Testis (tissue), 3 donors: ENCODE data around the gene SPIN1. TPM values are rescaled to one million over a fixed set of nuclear protein-coding genes. Genes with fewer than 3 reads are reported as not detected.

Experiments used
- DNase-seq: peaks from one replicate; pipeline ENCODE4 v3.0.0-alpha.2; 2019
- H3K27ac ChIP-seq, 2 donors: fragments of 200-600 bp; sonication (generic); one replicate each; pipeline ENCODE4 v1.5.1; 2019
- H3K27me3 ChIP-seq: fragments of 200-600 bp; sonication (generic); one replicate; pipeline ENCODE4 v1.5.1; 2019
- H3K36me3 ChIP-seq: fragments of 200-600 bp; sonication (generic); one replicate; pipeline ENCODE4 v1.5.1; 2017; ENCODE audit warnings: low read depth; ENCODE audit errors: missing control alignments
- H3K4me1 ChIP-seq: fragments of 200-600 bp; sonication (generic); one replicate; pipeline ENCODE4 v1.5.1; 2019
- H3K4me3 ChIP-seq, 2 donors: fragments of 200-600 bp; sonication (generic); one replicate each; pipeline ENCODE4 v1.5.1; 2017 to 2019
- H3K9me3 ChIP-seq: fragments of 200-600 bp; sonication (generic); one replicate; pipeline ENCODE4 v1.5.1; 2017
- CTCF ChIP-seq, 3 experiments: fragments of 450-650 bp in 2 of 3; fragments of 200-600 bp in 1 of 3; sonication (generic) in 1 of 3; IDR thresholded peaks; one replicate each; pipeline ENCODE4 v1.5.1; 2016 to 2019; ENCODE audit warnings: antibody characterized with exemption in 3 of 3, mild to moderate bottlenecking in 2 of 3, moderate library complexity in 1 of 3
- POLR2A ChIP-seq: fragments of 450-650 bp; IDR thresholded peaks from one replicate; pipeline ENCODE4 v1.6.1; 2017; ENCODE audit warnings: antibody characterized with exemption, mild to moderate bottlenecking, moderate library complexity
- WGBS, 2 donors: methylation state at CpG; one replicate each; pipeline ENCODE4 v1.1.5; 2018; 5-methylcytosine and 5-hydroxymethylcytosine counted together
- intact Hi-C: fragments of 100-400 bp; cut with DNase I; formaldehyde crosslinking; loops from one replicate; pipeline ENCODE4 v1.15.1; 2023; ENCODE audit warnings: low total_unique reads
- polyA plus RNA-seq: library from polyadenylated mRNA; stranded (reverse); fragments of 350-450 nt; fragmentation: Illumina TruSeq; extraction: RNeasy Lipid Tissue Mini Kit (QIAGEN cat#74804); gene quantifications from one replicate; pipeline ENCODE4 v1.2.3, GENCODE V29; 2014; ENCODE audit warnings: low read depth, low replicate concordance; ENCODE audit not compliant: insufficient read depth
- total RNA-seq, 2 donors: library from RNA; depleted of rRNA; stranded (reverse); fragments of >200 nt; gene quantifications; one replicate each; pipeline ENCODE4 v1.2.3, GENCODE V29; 2016

Gene SPIN1
- total and polyA plus RNA-seq, 3 donors from 2014 or later: 93.7 to 139 (median 119) TPM

GRCh38 chr9:88494983-88495721 is 106.9 kb downstream of the SPIN1 start:
- intact Hi-C loops: no loop called here
- 86 to 92% methylated on average over 10 to 17 of the region's 17 CpGs for WGBS, 2 donors
- no peaks in the 10 kb centered on the region for H3K27me3 ChIP-seq
- H3K4me3 ChIP-seq: no peak overlapping the region
- H3K4me1 ChIP-seq: peaks cover 5% of the 10 kb centered on the region
- no peaks in the 10 kb centered on the region for H3K9me3 ChIP-seq
- no peak for TF ChIP-seq POLR2A
- DNase-seq: no peak
- H3K36me3 ChIP-seq: no peaks in the 10 kb centered on the region
- H3K27ac ChIP-seq: no peak overlapping the region

- H3K27me3 ChIP-seq: no peaks in the 10 kb centered on the region
- no peak overlapping the region for H3K27ac ChIP-seq
- no peak for DNase-seq
- TF ChIP-seq CTCF (IDR thresholded peaks at IDR 0.05) (no peak), POLR2A (no peak)
- H3K36me3 ChIP-seq: no peaks in the 10 kb centered on the region
- 96 to 100% methylated on average over 1 to 2 of the region's 2 CpGs for WGBS, 2 donors
- no peaks in the 10 kb centered on the region for H3K9me3 ChIP-seq
- H3K4me1 ChIP-seq: peaks cover 5% of the 10 kb centered on the region
- intact Hi-C loops: no loop called here
- H3K4me3 ChIP-seq: no peak overlapping the region
Measured at GRCh38 chr9:88497224-88497623, 109.0 kb downstream of the SPIN1 start.

- no peak for TF ChIP-seq POLR2A
- no peak for TF ChIP-seq CTCF (IDR thresholded peaks at IDR 0.05)
- peaks cover 5% of the 10 kb centered on the region for H3K4me1 ChIP-seq
- DNase-seq: no peak
Measured at GRCh38 chr9:88498880-88499279, 110.6 kb downstream of the SPIN1 start.

GRCh38 chr9:88501086-88501485 is 112.8 kb downstream of the SPIN1 start:
- Histone ChIP-seq H3K27me3 (no peaks in the 10 kb centered on the region), H3K4me3 (no peak overlapping the region), H3K4me1 (peaks cover 5% of the 10 kb centered on the region), H3K9me3 (no peaks in the 10 kb centered on the region), H3K36me3 (no peaks in the 10 kb centered on the region), H3K27ac (no peak overlapping the region)
- no peak for TF ChIP-seq CTCF (IDR thresholded peaks at IDR 0.05)
- no peak for TF ChIP-seq POLR2A
- intact Hi-C loops: no loop called here
- 89 to 92% methylated on average over 5 of the region's 5 CpGs for WGBS, 2 donors
- DNase-seq: no peak

More at GRCh38 chr9:88498880-88499279, 110.6 kb downstream of the SPIN1 start:
- 77 to 86% methylated on average over 6 of the region's 6 CpGs for WGBS, 2 donors
- Histone ChIP-seq H3K4me3 (no peak overlapping the region), H3K36me3 (no peaks in the 10 kb centered on the region), H3K9me3 (no peaks in the 10 kb centered on the region), H3K27me3 (no peaks in the 10 kb centered on the region), H3K27ac (no peak overlapping the region)
- intact Hi-C loops: no loop called here

- no peak for DNase-seq
Measured at GRCh38 chr9:88502552-88503034, 114.3 kb downstream of the SPIN1 start.

More at GRCh38 chr9:88502552-88503034, 114.3 kb downstream of the SPIN1 start:
- Histone ChIP-seq H3K27me3 (no peaks in the 10 kb centered on the region), H3K9me3 (no peaks in the 10 kb centered on the region), H3K4me1 (peaks cover 2% of the 10 kb centered on the region), H3K36me3 (no peaks in the 10 kb centered on the region), H3K4me3 (no peak overlapping the region), H3K27ac (no peak overlapping the region)
- intact Hi-C loops: no loop called here
- 79 to 85% methylated on average over 7 to 12 of the region's 12 CpGs for WGBS, 2 donors
- TF ChIP-seq CTCF (IDR thresholded peaks at IDR 0.05) (no peak), POLR2A (no peak)
